Neuron (in vitro differentiated cells): ENCODE results near the gene NOD2.

Experiments
- H2AFZ ChIP-seq: one replicate; pipeline ENCODE4 v1.6.1; 2013; ENCODE audit warnings: low read depth, mild to moderate bottlenecking, inconsistent platforms, low read length, moderate library complexity
- H3K27me3 ChIP-seq: one replicate; pipeline ENCODE4 v1.6.1; 2013; ENCODE audit warnings: low read length; ENCODE audit not compliant: insufficient read depth
- H3K36me3 ChIP-seq: one replicate; pipeline ENCODE4 v1.6.1; 2013; ENCODE audit warnings: low read length; ENCODE audit not compliant: insufficient read depth
- H3K4me1 ChIP-seq: one replicate; pipeline ENCODE4 v1.6.1; 2013; ENCODE audit warnings: low read length; ENCODE audit not compliant: insufficient read depth
- H3K4me3 ChIP-seq: 2 replicates; pipeline ENCODE4 v1.5.1; 2013; ENCODE audit warnings: mild to moderate bottlenecking, low read length, moderate library complexity
- H3K9me3 ChIP-seq: one replicate; pipeline ENCODE4 v1.6.1; 2013; ENCODE audit warnings: low read length

NOD2 gene

GRCh38 chr16:50690177-50690576 is 3.2 kb upstream of the NOD2 start:
- H2AFZ ChIP-seq: no peak overlapping the region
- H3K36me3 ChIP-seq: no peaks in the 10 kb centered on the region
- H3K9me3 ChIP-seq: no peaks in the 10 kb centered on the region
- peaks cover 25% of the 10 kb centered on the region for H3K27me3 ChIP-seq
- no peak overlapping the region for H3K4me3 ChIP-seq
- H3K4me1 ChIP-seq: no peaks in the 10 kb centered on the region

DNA sequence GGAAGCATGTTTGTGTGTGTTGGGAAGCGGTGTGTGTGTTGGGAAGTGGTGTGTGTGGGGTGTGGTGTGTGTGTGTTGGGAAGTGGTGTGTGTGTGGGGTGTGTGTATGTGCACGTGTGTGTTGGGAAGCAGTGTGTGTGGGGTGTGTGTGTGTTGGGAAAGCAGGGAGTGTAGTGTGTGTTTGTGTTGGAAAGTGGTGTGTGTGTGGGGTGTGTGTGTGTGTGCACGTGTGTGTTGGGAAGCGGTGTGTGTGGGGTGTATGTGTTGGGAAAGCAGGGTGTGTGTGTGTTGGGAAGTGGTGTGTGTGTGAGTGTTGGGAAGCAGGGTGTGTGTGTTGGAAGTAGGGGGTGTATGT is 785 bp upstream of the NOD2 start:
- Histone ChIP-seq H3K27me3 (peaks cover 37% of the 10 kb centered on the region), H2AFZ (no peak overlapping the region)

GRCh38 chr16:50694206-50694605 is 800 bp downstream of the NOD2 start:
- no peaks in the 10 kb centered on the region for H3K9me3 ChIP-seq
- H2AFZ ChIP-seq: no peak overlapping the region
- peaks cover 40% of the 10 kb centered on the region for H3K27me3 ChIP-seq
- H3K4me1 ChIP-seq: no peaks in the 10 kb centered on the region
- H3K4me3 ChIP-seq: no peak overlapping the region
- no peaks in the 10 kb centered on the region for H3K36me3 ChIP-seq

More for the DNA sequence above, 785 bp upstream of the NOD2 start:
- Histone ChIP-seq H3K4me3 (no peak overlapping the region), H3K4me1 (no peaks in the 10 kb centered on the region), H3K9me3 (no peaks in the 10 kb centered on the region), H3K36me3 (no peaks in the 10 kb centered on the region)

DNA sequence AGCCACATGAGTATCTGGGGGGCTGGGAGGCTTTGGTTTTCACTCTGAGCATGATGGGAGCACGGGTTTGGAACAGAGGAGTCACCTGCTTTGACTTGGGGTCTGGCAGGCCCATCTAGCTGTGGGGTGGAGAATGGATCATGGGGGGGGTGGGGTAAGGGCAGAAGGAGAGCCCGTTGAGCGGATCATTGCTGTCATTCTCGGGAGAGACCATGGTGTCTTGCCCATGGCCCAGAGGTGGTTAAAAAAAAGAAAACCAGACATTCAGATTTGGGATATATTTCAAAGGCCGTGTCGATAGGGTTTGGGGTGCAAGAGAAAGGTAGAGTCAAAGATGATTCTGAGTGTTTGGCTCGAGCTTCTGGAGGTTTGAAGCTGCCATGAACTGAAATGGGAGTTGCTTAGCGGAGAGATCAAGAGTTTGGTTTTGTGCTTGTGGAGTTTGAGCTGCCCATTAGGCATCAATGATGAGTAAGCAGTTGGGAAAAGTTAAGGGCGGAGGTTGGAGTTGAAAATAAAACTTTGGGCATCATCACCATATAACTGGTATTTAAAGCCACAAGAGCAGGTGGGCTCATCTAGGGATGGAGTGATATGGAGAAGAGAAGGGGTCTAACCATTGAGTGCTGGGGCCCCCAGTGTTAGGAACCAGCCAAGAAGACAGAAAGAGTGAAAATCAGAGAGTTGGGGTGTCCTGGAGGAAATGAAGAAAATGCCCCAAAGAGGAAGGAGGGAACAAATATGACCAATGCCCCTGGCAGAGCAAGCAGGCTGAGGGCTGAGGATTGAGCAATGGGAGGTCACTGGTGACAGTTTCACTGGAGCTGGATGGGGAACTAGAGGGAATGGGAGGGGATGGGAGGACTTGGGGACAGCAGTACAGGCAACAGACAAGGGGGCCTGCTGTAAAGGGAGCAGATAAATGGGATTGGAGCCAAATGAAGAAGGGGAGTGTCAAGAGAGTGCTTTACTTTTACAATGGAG is 1.9 kb downstream of the NOD2 start:
- no peaks in the 10 kb centered on the region for H3K4me1 ChIP-seq
- no peak overlapping the region for H2AFZ ChIP-seq
- H3K9me3 ChIP-seq: no peaks in the 10 kb centered on the region
- H3K36me3 ChIP-seq: no peaks in the 10 kb centered on the region
- H3K4me3 ChIP-seq: no peak overlapping the region
- H3K27me3 ChIP-seq: peaks cover 40% of the 10 kb centered on the region

- H3K27me3 ChIP-seq: peaks cover 37% of the 10 kb centered on the region
- H3K36me3 ChIP-seq: no peaks in the 10 kb centered on the region
- H3K9me3 ChIP-seq: no peaks in the 10 kb centered on the region
- H3K4me1 ChIP-seq: no peaks in the 10 kb centered on the region
- no peak overlapping the region for H2AFZ ChIP-seq
- H3K4me3 ChIP-seq: no peak overlapping the region
Observed at GRCh38 chr16:50696126-50696525, 2.7 kb downstream of the NOD2 start.

- H3K27me3 ChIP-seq: peaks cover 37% of the 10 kb centered on the region
- no peak overlapping the region for H3K4me3 ChIP-seq
- no peaks in the 10 kb centered on the region for H3K9me3 ChIP-seq
- no peaks in the 10 kb centered on the region for H3K36me3 ChIP-seq
- no peak overlapping the region for H2AFZ ChIP-seq
- no peaks in the 10 kb centered on the region for H3K4me1 ChIP-seq
Observed at GRCh38 chr16:50696575-50697420, 3.4 kb downstream of the NOD2 start.

- Histone ChIP-seq H3K4me3 (no peak overlapping the region), H2AFZ (no peak overlapping the region), H3K4me1 (no peaks in the 10 kb centered on the region), H3K36me3 (no peaks in the 10 kb centered on the region), H3K27me3 (peaks cover 35% of the 10 kb centered on the region), H3K9me3 (no peaks in the 10 kb centered on the region)
Observed at GRCh38 chr16:50697421-50697715, 4.0 kb downstream of the NOD2 start.

GRCh38 chr16:50697881-50698767 is 4.7 kb downstream of the NOD2 start:
- no peak overlapping the region for H2AFZ ChIP-seq
- no peak overlapping the region for H3K4me3 ChIP-seq
- H3K27me3 ChIP-seq: peaks cover 28% of the 10 kb centered on the region
- H3K9me3 ChIP-seq: no peaks in the 10 kb centered on the region
- no peaks in the 10 kb centered on the region for H3K36me3 ChIP-seq
- H3K4me1 ChIP-seq: no peaks in the 10 kb centered on the region

DNA sequence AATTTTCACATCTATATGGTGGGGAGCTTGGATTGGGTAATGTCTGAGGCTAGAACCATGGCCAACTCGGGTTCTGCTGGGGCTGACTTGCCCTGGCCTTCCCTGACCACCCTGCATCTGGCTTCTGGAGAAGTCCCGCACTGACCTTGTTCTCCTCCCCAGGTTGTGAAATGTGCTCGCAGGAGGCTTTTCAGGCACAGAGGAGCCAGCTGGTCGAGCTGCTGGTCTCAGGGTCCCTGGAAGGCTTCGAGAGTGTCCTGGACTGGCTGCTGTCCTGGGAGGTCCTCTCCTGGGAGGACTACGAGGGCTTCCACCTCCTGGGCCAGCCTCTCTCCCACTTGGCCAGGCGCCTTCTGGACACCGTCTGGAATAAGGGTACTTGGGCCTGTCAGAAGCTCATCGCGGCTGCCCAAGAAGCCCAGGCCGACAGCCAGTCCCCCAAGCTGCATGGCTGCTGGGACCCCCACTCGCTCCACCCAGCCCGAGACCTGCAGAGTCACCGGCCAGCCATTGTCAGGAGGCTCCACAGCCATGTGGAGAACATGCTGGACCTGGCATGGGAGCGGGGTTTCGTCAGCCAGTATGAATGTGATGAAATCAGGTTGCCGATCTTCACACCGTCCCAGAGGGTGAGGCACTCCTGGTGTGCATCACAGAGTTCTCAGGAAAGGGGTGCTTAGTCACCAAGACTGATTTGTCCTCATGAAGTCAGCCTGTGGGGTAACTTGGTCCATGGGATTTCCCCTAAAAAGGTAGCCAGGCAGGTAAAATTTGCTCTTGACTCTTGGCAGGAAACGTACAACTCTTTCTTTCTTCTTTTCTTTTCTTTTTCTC is 6.1 kb downstream of the NOD2 start:
- Histone ChIP-seq H3K27me3 (peaks cover 16% of the 10 kb centered on the region), H3K9me3 (no peaks in the 10 kb centered on the region), H3K4me3 (no peak overlapping the region), H2AFZ (no peak overlapping the region), H3K36me3 (no peaks in the 10 kb centered on the region), H3K4me1 (no peaks in the 10 kb centered on the region)

GRCh38 chr16:50702725-50703124 is 9.3 kb downstream of the NOD2 start:
- H3K4me3 ChIP-seq: no peak overlapping the region
- H3K27me3 ChIP-seq: peaks cover 3% of the 10 kb centered on the region
- H3K36me3 ChIP-seq: no peaks in the 10 kb centered on the region
- H3K9me3 ChIP-seq: peaks cover 2% of the 10 kb centered on the region
- no peaks in the 10 kb centered on the region for H3K4me1 ChIP-seq
- no peak overlapping the region for H2AFZ ChIP-seq

- no peaks in the 10 kb centered on the region for H3K4me1 ChIP-seq
- peaks cover 2% of the 10 kb centered on the region for H3K9me3 ChIP-seq
- no peaks in the 10 kb centered on the region for H3K27me3 ChIP-seq
- no peaks in the 10 kb centered on the region for H3K36me3 ChIP-seq
- no peak overlapping the region for H2AFZ ChIP-seq
- H3K4me3 ChIP-seq: no peak overlapping the region
Observed at GRCh38 chr16:50704245-50704644, 10.8 kb downstream of the NOD2 start.

- Histone ChIP-seq H2AFZ (no peak overlapping the region), H3K27me3 (no peaks in the 10 kb centered on the region), H3K4me3 (no peak overlapping the region)
Observed at GRCh38 chr16:50705436-50706110, 12.2 kb downstream of the NOD2 start.

More at GRCh38 chr16:50705436-50706110, 12.2 kb downstream of the NOD2 start:
- no peaks in the 10 kb centered on the region for H3K36me3 ChIP-seq
- H3K9me3 ChIP-seq: peaks cover 2% of the 10 kb centered on the region
- H3K4me1 ChIP-seq: no peaks in the 10 kb centered on the region
